ENCODE results near the gene OR13A1. TPM values are rescaled to one million over a fixed set of nuclear protein-coding genes. Genes with fewer than 3 reads are reported as not detected.
"Not testable (repeated sequence)": the region's sequence is repeated elsewhere in the genome, so short reads cannot be mapped to it uniquely, and the experiment has no call there.

The OR13A1 gene
- total RNA-seq, result not detected
- long read RNA-seq, donor 1, result 0 reads
- long read RNA-seq, donor 2, result 0 reads

- no peak for DNase-seq (ENCODE audit: low spot score)
- intact Hi-C loops (cut with DNase I), result no loop called here
These were observed at the start of gene OR13A1 for GRCh38 chr10:45315508-45315907. Gene OR13A1, minus strand, starts transcription at chr10:45315608. Its CDS starts 11,186 bp downstream, at chr10:45304422.

DNA sequence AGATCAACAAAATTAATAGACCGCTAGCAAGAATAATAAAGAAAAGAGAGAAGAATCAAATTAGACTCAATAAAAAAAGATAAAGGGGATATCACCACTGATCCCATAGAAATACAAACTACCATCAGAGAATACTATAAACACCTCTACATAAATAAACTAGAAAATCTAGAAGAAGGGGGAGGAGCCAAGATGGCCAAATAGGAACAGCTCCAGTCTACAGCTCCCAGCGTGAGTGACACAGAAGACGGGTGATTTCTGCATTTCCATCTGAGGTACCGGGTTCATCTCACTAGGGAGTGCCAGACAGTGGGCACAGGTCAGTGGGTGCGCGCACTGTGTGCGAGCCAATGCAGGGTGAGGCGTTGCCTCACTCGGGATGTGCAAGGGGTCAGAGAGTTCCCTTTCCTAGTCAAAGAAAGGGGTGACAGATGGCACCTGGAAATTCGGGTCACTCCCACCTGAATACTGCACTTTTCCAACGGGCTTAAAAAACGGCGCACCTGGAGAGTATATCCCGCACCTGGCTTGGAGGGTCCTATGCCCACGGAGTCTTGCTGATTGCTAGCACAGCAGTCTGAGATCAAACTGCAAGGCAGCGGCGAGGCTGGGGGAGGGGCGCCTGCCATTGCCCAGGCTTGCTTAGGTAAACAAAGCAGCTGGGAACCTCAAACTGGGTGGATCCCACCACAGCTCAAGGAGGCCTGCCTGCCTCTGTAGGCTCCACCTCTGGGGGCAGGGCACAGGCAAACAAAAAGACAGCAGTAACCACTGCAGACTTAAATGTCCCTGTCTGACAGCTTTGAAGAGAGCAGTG lies 46.8 kb upstream of the OR13A1 start:
- intact Hi-C loops (cut with DNase I); DNase-seq (ENCODE audit: low spot score): not testable (repeated sequence)

DNA sequence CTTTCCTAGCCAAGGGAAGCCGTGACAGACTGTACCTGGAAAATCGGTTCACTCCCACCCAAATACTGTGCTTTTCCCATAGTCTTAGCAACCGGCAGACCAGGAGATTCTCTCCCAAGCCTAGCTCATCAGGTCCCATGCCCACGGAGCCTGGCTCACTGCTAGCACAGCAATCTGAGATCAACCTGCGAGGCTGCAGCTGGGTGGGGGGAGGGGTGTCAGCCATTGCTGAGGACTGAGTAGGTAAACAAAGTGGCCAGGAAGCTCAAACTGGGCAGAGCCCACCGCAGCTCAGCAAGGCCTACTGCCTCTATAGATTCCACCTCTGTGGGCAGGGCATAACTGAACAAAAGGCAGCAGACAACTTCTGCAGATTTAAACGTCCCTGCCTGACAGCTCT lies 43.6 kb upstream of the OR13A1 start:
- DNase-seq (ENCODE audit: low spot score); intact Hi-C loops (cut with DNase I): not testable (repeated sequence)

GRCh38 chr10:45355494-45355893 lies 40.1 kb upstream of the OR13A1 start:
- no peak for DNase-seq (ENCODE audit: low spot score)

DNA sequence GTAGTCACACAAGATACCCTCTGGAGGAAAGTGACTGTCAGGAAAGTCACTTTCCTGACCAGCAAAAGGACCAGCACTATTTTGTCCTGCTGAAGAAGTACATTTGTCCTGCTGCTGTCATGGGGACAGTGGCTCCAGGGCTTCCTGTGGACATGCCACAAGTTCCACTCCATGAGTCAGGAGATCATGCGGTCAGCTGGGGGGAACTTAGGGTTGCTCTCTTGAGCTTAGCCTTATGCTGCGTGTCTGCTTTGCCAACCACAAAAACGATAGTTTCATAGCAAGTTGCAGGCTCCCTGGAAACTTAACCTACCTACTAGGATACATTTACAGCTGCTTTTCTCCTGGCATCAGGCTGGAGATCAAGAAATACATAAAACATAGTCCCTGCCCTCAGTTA lies 38.9 kb upstream of the OR13A1 start:
- peak; percentile 83 for DNase-seq (ENCODE audit: low spot score)
- intact Hi-C loops (cut with DNase I), result no loop called here

More at GRCh38 chr10:45355494-45355893, 40.1 kb upstream of the OR13A1 start:
- intact Hi-C loops (cut with DNase I), result no loop called here

DNA sequence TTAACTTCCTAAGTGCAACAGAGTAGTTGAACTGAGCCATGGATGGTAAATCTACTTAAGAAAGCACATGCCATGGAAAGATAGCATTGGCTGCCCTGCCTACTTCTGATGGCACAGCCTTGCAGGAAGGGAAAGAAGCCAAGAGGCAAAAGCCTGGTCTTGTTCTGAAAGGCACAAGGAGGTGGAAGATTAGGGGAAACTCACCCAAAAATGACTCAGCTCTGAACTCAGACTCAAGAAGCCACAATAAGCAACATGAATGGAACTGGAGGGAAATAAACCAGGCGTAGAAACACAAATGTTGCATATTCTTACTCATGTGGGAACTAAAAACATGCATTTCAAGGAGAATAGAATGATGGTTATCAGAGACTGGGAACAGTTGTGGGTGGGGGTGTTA lies 37.8 kb upstream of the OR13A1 start:
- intact Hi-C loops (cut with DNase I), result no loop called here
- DNase-seq (ENCODE audit: low spot score), result no peak

GRCh38 chr10:45348196-45348765 lies 32.9 kb upstream of the OR13A1 start:
- intact Hi-C loops (cut with DNase I), result not testable (repeated sequence)
- DNase-seq (ENCODE audit: low spot score), result peak; percentile 61

DNA sequence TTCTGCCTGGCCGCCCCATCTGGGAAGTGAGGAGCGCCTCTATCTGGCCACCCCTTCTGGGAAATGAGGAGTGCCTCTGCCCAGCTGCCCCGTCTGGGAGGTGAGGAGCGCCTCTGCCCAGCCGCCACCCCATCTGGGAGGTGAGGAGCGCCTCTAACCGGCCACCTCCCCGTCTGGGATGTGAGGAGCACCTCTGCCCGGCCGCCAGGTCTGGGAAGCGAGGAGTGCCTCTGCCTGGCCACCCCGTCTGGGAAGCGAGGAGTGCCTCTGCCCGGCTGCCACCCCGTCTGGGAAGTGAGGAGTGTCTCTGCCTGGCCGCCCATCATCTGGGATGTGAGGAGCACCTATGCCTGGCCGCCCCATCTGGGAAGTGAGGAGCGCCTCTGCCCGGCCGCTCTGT lies 32.1 kb upstream of the OR13A1 start:
- DNase-seq (ENCODE audit: low spot score), result peak; percentile 69
- intact Hi-C loops (cut with DNase I), result not testable (repeated sequence)

DNA sequence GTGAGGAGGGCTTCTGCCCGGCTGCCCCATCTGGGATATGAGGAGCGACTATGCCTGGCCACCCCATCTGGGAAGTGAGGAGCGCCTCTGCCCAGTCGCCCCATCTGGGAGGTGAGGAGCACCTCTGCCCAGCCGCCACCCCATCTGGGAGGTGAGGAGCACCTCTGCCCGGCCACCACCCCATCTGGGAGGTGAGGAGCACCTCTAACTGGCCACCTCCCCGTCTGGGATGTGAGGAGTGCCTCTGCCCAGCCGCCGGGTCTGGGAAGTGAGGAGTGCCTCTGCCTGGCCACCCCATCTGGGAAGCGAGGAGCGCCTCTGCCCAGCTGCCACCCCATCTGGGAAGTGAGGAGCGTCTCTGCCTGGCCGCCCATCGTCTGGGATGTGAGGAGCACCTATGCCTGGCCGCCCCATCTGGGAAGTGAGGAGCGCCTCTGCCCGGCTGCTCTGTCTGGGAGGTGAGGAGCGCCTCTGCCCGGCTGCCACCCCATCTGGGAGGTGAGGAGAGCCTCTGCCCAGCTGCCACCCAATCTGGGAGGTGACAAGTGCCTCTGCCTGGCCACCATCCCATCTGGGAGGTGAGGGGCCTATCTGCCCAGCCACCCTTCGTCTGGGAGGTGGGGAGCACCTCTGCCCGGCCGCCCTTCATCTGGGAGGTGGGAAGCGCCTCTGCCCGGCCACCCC lies 31.4 kb upstream of the OR13A1 start:
- intact Hi-C loops (cut with DNase I), result not testable (repeated sequence)
- DNase-seq (ENCODE audit: low spot score), result peak; percentile 75

- peak; percentile 24 for DNase-seq (ENCODE audit: low spot score)
- intact Hi-C loops (cut with DNase I), result not testable (repeated sequence)
These were observed 25.0 kb upstream of the OR13A1 start for GRCh38 chr10:45340420-45340819.

GRCh38 chr10:45339894-45340293 lies 24.5 kb upstream of the OR13A1 start:
- no peak for DNase-seq (ENCODE audit: low spot score)
- intact Hi-C loops (cut with DNase I), result no loop called here

DNA sequence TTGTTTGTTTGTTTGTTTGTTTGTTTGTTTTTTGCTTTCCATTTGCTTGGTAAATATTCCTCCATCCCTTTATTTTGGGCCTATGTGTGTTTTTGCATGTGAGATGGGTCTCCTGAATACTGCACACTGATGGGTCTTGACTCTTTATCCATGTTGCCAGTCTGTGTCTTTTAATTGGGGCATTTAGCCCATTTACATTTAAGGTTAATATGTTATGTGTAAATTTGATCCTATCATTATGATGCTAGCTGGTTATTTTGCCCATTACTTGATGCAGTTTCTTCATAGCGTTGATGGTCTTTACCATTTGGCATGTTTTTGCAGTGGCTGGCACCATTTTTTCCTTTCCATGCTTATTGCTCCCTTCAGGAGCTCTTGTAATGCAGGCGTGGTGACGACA lies 16.4 kb upstream of the OR13A1 start:
- DNase-seq (ENCODE audit: low spot score); intact Hi-C loops (cut with DNase I): not testable (repeated sequence)

GRCh38 chr10:45326864-45327263 lies 11.5 kb upstream of the OR13A1 start:
- intact Hi-C loops (cut with DNase I); DNase-seq (ENCODE audit: low spot score): not testable (repeated sequence)

DNA sequence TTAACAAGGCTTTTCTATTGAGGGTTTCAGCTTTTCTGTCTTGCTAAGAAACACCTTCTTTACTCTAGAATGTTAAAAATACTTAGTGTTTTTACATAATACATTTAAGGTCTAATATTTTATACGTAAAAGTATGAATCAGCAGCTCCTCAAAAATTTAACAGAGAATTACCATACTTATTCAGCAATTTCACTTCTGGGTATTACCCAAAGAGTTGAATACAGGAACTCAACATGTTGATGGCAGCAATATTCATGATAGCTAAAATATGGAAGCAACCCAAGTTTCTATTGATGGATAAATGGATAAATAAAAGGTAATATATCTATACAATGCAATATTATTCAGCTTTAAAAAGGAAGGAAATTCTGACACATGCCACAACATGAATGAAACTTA lies 9.7 kb upstream of the OR13A1 start:
- DNase-seq (ENCODE audit: low spot score), result no peak
- intact Hi-C loops (cut with DNase I), result no loop called here

GRCh38 chr10:45319702-45320101 lies 4.3 kb upstream of the OR13A1 start:
- no peak for DNase-seq (ENCODE audit: low spot score)
- intact Hi-C loops (cut with DNase I), result no loop called here

GRCh38 chr10:45313264-45313873 lies 2.0 kb downstream of the OR13A1 start:
- DNase-seq (ENCODE audit: low spot score), result no peak
- intact Hi-C loops (cut with DNase I), result no loop called here

DNA sequence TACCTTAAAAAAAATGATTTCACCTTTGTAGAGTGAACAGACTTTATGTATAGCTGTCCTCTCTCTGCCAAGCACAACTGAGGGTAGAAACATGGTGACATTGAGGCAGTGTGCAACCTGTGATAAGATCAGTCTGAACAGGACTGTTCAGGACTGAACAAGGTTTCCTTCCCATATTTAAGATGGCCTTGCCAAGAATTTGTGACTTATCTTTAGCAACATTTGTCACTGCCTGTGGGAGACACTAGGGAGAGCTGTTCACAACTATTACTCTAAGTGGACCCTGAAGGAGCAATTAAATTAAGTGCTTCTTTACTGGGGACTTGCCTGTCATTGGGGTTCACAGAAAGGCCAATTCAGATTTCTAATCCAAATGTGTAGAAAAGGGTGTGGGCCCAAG lies 6.7 kb downstream of the OR13A1 start:
- DNase-seq (ENCODE audit: low spot score), result no peak
- intact Hi-C loops (cut with DNase I), result no loop called here

GRCh38 chr10:45302573-45302972 lies 12.8 kb downstream of the OR13A1 start:
- no peak for DNase-seq (ENCODE audit: low spot score)
- intact Hi-C loops (cut with DNase I), result no loop called here

DNA sequence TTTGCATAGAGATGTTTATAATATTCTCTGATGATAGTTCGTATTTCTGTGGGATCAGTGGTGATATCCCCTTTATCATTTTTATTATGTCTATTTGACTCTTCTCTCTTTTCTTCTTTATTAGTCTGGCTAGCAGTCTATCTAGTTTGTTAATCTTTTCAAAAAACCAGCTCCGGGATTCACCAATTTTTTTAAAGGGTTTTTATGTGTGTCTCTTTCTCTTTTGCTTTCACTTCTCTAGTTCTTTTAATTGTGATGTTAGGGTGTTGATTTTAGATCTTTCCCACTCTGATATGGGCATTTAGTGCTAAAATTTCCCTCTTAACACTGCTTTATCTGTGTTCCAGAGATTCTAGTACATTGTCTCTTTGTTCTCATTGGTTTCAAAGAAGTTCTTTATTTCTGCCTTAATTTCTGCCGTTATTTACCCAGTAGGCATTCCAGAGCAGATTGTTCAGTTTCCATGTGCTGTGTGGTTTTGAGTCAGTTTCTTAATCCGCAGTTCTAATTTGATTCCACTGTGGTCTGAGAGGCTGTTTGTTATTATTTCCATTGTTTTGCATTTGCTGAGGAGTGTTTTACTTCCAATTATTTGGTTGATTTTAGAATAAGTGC lies 17.0 kb downstream of the OR13A1 start:
- DNase-seq (ENCODE audit: low spot score); intact Hi-C loops (cut with DNase I): not testable (repeated sequence)

Data from posterior vena cava (tissue), 2 donors.